Middle frontal gyrus (tissue), 1 donor: Measurements from ENCODE around the gene KCNQ4.

Experiments used
- DNase-seq: peaks from one replicate; pipeline ENCODE4 v3.0.0-alpha.2; 2015; ENCODE audit warnings: low spot score; ENCODE audit errors: extremely low spot score

KCNQ4 gene

GRCh38 chr1:40783001-40783905 lies at the start of gene KCNQ4:
KCNQ4 (plus strand) TSS chr1:40783787; CDS start chr1:40784094, 307 bp downstream.
- DNase-seq: no peak

DNA sequence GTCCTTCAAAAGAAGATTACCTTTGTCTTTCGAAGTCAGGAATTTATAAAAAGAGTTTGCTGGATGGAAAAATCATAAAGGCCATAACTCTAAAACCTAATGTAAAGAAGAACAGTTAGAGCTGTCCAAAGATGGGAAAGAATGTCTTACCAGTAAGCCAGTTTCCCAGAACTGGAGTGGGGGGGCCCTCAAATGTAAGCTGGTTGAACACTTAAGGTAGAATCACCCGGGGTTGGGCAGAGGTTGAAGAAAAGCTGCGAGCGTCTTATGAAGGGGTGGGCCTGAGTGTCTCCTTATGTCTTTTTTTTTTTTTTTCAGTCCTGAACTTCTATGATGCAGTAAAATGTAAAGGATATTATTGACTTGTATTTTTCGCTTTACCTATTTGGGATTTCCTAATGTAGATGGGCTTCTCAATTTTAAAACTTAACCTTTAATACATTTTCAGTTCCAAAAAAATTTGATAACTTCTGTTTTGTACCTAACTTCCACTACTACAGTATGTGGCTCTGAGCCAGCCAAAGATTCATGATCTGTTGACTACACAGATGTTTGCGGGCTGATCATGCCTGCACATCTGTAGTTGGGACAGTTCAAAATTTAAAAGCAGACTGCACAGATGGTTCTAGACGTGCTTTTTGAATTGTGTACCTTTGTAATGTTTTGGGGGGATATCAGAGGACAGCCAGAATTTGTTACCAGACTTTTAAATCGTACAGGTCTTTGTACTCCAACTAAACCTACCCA lies 48.5 kb upstream of the KCNQ4 start:
- DNase-seq: no peak

- DNase-seq: no peak
These were observed 47.5 kb upstream of the KCNQ4 start for GRCh38 chr1:40736085-40736531.

DNA sequence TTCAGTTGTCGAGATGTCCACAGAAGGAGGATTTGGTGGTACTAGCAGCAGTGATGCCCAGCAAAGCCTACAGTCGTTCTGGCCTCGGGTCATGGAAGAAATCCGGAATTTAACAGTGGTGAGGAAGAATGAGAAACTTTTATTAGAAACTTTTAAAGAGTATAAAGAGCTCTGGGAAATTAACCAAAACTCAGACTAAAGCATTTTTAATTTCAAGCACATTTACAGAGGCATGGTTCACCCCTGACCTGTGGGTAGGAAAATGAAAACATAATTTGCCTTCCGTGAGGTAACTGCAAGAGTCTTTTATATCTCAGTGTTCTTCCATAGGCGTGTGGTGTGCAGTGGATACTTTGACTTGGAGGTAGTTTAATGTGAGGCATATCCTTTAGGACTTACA lies 44.8 kb upstream of the KCNQ4 start:
- DNase-seq: no peak

- no peak for DNase-seq
These were observed 44.1 kb upstream of the KCNQ4 start for GRCh38 chr1:40739455-40740008.

- DNase-seq: no peak
These were observed 43.3 kb upstream of the KCNQ4 start for GRCh38 chr1:40740039-40740996.

DNA sequence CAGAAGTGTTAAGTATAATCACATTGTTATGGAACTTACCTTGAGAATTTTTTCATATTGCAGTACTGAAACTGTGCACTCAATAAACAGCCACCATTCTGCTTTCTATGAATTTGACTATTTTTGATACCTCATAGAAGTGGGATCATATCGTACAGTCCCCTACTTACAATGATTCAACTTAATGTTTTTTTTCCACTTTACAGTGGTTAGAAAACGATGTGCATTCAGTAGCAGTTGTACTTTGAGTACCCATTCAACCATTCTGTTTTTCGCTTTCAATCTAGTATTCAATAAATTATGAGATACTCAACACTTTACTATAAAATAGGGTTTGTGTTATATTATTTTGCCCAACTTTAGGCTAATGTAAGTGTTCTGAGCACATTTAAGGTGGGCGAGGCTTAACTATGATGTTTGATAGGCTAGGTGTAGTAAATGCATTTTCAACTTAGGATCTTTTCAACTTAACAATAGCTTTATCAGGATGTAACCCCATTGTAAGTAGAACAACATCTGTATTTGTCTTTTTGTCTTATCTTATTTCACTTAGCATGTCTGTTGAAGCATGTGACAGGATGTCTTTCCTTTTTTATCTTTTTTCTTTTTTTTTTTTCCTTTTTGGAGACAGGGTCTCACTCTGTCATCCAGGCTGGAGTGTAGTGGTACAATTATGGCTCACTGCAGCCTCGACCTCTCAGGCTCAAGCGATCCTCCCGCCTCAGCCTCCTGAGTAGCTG lies 42.4 kb upstream of the KCNQ4 start:
- no peak for DNase-seq

DNA sequence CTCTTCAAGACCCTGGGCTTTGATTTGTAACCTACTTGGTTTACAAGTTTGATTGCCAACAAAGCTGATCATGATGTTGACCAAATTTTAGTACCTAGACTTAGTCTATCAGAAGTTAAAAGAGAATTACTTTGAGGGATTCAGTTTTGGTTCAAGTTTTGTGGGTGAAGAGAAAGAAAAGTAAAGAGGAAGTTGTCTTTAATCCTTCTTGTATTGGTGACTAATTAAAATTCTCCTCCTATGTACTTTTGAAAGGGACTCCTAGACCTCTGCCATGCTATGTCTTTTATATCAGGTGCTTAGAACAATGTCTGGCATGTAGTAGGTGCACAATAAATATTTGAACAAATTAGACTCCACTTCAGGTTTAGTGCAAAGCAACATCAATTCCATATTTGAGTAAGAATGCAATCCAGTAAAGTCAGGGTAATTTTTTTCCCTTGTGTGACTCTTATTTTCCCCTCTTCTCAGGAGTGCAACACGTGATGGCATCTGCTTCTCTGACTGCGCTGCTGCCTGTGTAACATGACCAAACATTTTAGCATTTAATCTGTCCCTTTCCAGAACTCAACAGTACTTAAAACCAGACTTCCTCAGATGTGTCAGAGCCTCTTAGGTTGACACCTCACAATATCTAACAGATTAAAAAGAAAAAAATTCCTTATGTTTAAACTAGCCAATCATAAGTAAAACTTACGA lies 41.1 kb upstream of the KCNQ4 start:
- no peak for DNase-seq

DNA sequence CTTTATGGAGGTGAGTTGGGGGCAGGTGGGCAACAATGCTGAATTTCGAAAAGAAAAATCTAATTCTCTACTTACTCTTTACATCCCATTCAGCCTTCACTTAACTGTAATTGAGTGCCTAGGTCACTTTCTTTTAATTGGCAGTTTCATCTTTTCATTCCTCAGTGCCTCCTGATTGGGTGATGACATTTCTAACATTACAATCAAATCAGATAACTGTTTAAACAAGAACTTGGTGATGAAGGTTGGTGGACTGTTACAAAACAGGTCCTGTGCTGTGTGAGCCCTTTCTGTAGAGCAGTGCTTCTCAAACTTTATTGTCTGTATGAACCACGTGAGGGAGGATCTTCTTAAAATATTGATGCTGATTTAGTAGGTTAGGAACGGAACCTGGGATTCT lies 40.1 kb upstream of the KCNQ4 start:
- DNase-seq: no peak

DNA sequence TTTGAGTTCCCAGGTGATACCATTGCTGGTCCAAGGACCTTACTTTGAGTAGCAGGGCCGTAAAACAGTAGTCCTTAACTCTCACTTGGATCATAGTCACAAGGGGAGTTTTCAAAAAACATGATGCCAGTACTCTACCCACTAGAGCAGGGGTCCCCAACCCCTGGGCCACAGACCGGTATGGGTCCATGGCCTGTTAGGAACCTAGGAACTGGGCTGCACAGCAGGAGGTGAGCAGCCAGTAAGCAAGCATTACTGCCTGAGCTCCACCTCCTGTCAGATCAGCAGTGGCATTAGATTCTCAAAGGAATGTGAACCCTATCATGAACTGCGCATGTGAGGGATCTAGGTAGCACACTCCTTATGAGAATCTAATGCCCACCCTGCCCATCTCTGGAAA lies 39.7 kb upstream of the KCNQ4 start:
- DNase-seq: no peak

DNA sequence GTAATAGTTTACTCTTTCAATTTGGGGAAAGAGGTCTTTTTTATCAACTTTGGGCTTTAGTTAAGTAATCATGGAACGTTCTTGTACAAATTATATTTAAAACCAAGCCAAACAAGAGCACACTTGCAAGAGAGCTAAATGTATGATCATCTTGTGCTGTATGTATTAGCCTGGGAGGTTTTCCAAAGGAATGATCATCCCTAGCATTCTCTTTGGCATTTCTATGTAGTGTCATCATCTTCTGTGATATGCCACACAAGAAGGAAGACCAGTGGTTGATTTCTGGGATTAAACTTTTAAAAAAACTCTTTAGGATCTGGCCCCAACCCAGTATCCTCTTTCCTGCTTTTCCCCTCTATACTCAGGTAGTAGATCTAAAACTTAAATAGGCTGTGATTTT lies 38.4 kb upstream of the KCNQ4 start:
- no peak for DNase-seq

GRCh38 chr1:40746344-40747090 lies 37.1 kb upstream of the KCNQ4 start:
- no peak for DNase-seq

- DNase-seq: no peak
These were observed 34.5 kb upstream of the KCNQ4 start for GRCh38 chr1:40748841-40749718.

DNA sequence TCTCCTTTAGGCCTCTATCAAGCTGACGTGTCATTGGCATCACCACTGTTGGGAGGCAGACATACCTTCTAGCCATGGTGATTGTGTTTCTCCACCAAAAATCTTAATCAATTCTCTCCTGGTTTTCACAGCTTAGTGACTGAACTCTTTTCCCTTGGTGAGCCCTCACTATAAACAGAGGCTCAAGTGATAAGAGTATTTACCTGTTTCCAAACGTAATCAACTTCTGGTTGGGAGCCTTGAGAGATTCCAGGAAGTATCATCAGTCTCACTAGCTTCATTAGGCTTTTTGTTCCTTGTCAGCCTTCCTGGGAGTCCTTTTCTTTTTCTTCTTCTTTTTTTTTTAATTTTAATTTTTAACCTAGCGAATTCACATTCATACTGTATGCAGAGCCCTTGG lies 33.8 kb upstream of the KCNQ4 start:
- DNase-seq: no peak

DNA sequence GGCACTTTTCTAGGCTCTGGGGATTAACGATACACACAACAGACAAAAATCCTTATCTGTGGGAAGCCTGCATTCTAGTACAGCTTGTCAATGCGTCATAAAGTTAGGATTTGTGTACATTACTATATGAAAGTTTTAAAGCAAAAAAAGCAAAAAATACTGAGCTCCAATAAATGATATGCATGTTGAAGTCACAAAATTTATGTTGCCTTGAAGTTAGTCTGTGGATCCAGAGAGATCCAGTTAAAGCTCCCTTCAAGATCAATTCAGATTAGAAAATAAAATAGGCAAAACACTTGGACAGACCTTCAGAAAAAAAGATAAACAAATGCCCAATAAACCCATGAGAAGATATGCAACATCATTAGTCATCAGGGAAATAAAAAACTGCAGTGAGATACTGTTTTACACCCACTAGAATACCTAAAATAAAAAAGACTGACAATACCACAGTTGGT lies 33.1 kb upstream of the KCNQ4 start:
- DNase-seq: no peak

DNA sequence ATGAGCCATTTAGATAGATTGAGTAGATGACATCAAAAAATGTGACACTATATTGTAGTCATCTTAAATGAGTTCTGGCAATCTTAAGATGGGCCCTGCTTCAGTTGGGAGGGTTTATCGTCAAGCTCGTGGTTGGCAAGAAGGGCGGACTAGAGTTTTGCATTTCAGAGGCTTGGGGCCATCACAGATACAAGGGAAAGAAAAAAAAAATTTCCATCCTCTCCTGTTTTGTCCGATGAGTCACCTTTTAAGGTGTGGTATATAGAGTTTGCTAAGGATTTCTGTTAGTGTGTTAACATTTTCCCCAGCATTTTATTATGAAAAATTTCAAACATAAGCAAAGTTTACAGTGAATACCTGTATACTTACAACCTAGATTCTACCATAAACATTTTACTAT lies 31.8 kb upstream of the KCNQ4 start:
- no peak for DNase-seq

DNA sequence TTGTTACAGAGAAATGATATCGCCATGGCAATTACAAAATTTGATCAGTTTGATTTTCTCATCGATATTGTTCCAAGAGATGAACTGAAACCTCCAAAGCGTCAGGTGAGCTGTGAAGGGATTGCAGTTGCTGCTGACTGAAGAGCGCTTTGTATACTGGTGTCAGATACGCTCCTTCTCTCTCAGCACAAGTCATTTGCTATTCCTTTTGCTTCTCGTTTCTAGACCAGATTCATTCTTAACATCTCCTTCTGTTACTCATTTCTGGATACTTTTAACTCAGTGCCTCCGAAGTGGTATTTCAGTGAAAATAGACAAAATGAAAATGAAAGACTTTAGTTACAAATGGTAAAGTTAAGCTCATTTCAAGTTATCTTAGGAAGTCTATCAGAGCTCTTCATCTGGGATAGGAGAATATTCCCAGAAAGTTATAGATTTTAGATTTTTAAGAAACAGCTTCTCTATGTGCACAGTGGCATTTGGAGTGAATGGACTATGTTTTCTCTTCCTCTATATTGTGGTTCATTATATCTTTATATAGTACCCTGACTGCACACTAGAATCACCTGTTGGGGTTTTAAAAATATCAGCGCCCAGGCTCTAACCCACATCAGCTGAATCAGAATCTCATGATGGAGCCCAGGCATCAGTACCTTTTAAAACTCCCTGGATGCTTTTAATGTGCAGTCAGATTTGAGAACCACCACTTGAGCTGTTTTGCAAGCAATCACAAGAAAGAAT lies 30.3 kb upstream of the KCNQ4 start:
- no peak for DNase-seq
